ENCODE measurements around the gene SCFD2.
"Not testable (repeated sequence)": the region's sequence is repeated elsewhere in the genome, so short reads cannot be mapped to it uniquely, and the experiment has no call there.

SCFD2 gene

DNA sequence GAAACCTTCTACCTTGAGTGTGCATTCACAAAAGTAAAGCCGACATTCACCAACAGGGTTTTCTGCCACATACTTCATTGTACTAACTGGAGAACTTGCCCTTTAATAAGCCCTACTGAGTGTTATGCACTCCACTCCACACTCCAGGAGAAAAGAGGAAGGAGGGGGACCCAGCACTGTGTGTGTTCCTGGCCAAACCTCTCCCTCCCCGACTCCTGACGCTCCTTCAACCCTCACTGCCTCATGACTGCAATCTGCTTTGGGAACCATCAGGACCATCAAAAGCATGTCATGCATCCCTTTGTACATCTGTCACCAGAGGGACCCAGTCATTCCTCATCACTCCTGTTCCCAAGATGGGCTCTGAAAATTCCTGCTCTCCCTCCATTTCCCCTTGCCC is 360.1 kb downstream of the SCFD2 start:
- DNase-seq = no peak

DNA sequence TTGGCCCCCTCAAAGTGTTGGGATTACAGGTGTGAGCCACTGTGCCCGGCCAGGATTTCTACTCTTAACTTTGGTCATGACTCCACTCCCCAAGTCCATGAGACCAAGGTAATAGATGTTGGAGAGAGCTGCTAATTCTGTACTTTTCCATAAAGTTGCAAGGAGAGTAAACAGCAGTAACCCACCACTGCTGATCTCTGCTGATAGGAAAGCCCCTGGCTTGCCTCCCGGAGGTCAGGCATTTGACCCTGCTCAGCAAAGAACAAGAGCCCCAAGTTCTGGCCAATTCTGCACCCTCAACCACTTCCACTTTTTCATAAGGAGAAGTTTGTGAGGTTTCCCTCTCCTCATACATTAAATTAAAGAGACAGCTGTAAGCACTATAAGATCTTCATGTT is 360.7 kb downstream of the SCFD2 start:
- DNase-seq = no peak

DNA sequence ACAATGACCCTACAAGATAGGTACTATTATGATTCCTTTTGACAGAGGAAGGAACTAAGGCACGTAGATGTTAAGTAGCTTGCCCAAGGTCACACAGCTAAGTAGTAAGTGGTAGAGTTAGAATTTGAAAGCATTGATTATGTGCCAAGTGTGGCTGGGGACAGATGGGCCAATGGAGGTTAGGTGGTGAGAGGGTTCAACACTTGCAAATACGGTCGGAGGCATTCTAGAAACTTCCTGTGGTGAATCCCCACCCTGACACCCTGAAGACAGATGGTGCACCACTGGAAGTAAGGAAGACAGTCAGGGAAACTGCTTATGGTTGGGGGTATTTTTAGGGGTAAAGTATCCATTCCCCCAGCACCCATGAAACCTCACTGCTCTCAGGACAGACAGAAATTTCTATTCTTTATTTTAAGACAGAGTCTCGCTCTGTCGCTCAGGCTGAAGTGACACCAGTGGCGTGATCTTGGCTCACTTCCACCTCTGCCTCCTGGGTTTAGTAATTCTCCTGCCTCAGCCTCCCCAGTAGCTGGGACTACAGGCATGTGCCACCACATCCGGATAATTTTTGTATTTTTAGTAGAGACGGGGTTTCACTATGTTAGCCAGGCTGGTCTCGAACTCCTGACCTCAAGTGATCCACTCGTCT is 361.2 kb downstream of the SCFD2 start:
- no peak for DNase-seq

- DNase-seq = no peak
Observed at GRCh38 chr4:53003959-53004358, 361.9 kb downstream of the SCFD2 start.

DNA sequence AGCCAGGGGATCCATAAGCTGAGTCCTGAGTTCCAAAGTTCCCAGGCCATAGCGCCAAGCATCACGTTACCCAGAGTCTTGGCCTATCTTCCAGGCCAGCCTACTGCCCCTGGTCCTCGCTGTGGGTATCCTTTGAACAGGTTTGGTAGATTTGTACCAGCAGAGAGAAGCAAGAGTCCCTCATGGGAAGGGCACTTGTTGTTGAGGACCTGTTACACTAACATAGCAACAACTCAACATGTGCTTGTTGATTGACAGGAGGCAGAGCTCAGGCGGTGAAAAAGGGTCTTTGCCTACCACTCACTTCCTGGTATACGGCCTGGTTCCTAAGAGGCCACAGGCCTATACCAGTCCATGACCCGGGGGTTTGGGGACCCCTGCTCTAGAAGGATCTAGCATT is 365.3 kb downstream of the SCFD2 start:
- DNase-seq = no peak

- DNase-seq = no peak
Observed at GRCh38 chr4:52999626-53000025, 366.2 kb downstream of the SCFD2 start.

DNA sequence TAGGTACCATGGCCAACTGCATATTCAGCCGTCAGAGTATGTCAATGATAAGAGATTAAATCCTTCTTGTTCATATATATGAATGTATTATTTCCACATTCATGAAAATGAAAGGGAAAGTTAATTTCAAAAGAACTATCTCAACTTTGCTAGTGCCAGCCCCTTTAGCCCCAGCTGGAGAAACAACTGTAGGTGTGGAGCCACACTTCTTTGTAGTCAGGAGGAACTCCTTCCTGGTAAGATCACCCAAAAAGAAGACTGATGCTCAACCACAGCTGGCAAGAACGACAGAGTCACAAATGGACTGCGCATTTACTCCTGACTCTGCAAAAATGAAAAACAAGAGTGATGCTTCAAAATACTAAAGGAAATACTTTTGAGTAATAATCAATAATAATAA is 367.4 kb downstream of the SCFD2 start:
- DNase-seq = no peak

GRCh38 chr4:52997132-52997416 is 368.8 kb downstream of the SCFD2 start:
- DNase-seq = no peak

DNA sequence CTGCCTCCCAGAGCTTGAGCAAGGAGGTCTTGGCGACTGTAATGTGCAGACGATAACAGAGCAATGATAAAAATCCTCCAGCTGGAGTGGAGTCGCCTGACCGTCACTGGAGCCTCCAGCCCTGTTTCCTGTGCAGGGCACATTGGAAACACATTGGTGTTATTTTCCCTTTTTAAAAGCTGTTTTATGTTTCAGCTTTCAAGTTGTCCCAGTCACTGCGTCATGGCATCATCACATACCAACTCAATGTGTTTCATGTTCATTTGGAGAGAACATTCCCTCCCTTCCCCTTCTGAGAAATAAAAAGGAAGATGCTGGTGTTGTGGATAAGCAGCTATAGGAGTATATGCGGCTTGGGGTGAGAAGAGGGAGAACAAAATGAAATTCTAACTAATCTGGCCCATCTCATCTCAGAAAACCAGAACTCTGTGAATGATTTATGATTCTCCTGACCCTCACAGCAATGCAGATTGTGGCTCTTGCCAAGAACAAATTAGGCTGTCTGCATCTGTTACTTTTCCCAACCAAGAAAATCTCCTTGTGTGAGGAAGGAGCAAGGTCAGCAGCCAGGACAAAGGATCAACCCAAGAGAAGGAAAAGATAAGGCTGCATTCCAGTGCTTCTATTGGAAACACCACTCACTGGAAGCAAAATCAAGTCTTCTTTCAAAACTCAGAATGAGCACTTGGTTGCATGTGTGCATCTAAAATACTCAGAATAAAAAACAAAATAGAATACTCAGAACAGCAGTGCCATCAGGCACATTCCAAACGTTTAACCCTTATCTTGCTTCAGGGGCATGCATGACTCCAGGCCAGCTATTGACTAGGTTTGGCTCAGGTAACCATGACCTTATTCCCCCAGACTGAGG is 369.4 kb downstream of the SCFD2 start:
- no peak for DNase-seq

GRCh38 chr4:52995360-52996030 is 370.4 kb downstream of the SCFD2 start:
- no peak for DNase-seq

DNA sequence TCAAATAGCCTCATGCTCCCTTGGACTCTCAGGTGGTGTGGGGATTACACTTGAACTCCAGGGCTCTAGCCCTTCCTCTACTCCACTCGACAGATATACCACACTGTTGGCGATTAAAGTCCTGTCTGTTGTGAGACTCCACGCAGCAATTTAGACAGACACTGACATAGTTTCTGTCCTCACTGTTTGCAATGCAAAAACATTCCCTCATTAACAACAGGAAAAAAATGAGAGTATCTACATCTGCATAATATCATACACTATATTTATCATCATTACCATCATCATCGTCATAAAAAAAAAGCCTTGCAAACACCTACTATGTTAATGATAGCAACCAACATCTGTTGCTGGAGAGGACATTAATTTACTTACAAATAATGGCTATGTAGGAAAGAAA is 371.3 kb downstream of the SCFD2 start:
- DNase-seq = no peak

DNA sequence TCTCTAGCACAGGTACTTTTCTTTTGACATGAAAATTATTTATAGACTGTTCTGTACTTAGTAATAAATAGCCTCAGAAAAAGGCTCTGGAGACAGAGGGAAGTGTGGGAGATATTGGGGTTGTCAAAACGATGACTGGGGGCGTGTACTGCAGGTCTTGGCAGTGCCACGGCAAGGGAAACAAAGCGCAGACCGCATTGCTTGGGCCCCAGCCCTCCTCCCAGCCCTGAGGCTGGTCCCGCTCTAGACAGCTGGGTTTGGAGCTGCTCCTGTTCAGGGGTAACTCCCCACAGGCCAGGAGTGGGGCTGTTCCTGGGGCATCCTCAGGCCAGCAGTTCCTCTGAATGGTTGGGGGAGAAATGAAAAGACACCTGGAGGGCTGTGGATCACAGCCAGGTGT is 372.1 kb downstream of the SCFD2 start:
- no peak for DNase-seq

DNA sequence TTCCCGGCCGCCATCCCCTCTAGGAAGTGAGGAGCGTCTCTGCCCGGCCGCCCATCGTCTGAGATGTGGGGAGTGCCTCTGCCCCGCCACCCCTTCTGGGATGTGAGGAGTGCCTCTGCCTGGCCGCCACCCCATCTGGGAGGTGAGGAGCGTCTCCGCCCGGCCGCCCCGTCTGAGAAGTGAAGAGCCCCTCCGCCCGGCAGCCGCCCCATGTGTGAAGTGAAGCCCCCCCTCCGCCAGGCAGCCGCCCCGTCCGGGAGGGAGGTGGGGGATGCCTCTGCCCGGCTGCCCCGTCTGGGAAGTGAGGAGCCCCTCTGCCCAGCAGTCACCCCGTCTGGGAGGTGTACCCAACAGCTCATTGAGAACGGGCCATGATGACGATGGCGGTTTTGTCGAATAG is 373.3 kb downstream of the SCFD2 start:
- not testable (repeated sequence) for DNase-seq

- DNase-seq = no peak
Observed at GRCh38 chr4:52991472-52991871, 374.4 kb downstream of the SCFD2 start.

DNA sequence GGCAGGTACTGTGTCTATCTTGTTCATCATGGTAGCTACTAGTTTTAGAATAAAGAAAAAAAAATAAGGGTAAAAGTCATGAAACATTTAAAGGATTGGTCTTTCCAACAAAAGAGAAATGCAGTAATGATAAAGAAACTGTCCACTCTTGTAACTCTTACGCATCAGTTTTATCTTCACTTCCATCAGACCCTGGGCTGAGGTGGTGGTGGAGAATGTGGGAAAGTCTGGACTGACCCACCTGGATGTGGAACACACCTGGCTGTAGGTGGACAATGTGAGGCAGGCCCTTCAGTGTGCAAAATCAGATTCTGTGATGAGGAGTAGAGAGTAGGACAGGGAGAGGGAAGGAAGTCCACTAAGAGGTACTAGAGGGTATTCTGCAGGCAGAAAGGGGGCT is 375.2 kb downstream of the SCFD2 start:
- no peak for DNase-seq

DNA sequence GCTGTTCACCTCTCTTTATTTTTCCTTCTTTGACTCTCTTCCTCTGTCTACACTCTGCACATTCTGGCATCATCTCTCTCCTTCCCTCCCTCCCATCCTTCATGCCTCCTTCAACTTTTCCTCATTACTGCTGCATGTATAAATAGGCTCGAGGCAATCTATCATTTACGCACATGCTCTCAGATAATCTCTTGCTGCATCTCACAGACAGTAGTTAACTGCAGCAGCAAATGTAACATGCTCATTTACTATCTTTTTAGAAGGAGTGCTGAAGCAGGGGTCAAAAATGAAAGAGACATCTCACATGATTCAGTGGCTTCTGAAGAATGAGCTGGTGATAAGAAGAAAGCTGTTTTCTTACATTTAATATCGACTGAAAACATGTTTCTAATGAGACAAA is 376.0 kb downstream of the SCFD2 start:
- DNase-seq = no peak

DNA sequence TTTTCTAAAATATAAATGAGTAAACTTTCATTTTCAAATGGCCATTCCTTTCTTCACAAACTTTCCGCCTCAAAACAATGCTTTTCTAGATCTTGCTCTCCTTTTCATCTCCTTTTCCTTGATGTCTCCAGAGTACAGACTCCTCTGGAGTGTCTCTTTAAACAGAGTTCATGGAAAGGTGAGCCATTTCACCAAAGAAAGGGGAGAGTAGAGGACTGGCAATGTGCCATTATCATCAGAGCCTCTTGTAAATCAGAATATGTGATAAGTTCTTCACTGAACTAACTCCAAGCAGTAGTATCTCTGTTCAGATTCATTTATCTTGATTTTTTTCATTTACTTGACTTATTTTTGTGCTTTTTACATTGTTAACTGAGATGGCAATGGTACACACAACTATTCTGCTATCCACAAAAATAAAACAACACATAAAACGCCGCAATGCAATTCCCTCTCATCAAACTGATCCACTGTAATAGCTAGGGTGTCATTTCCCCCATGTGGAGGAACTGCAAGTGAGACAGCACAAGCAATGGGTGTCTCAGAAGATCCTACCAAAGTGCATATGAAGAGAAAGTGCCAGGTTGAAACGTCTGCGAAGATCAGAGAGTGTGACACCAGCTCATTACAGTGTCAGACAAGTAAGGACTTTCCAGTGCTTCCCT is 378.3 kb downstream of the SCFD2 start:
- no peak for DNase-seq

GRCh38 chr4:52984462-52984881 is 381.4 kb downstream of the SCFD2 start:
- no peak for DNase-seq

- no peak for DNase-seq
Observed at GRCh38 chr4:52983563-52984303, 382.1 kb downstream of the SCFD2 start.

DNA sequence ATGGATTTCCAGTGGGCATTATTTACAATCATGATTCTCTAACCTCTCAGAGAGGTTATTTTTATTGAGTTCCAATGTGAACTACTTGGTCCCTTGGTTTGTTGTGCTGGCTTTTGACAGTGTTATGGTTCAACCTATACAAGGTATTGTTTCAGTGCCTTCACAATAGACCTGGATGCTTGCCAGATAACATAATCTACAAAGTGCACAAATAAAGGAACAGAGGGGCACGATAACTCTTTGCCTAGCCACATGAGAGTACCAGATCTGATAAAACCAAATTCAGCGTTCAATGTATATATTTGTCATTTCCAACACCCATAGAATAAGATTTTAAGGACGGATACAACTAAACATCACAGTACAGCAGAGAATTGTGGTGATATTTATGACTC is 382.9 kb downstream of the SCFD2 start:
- no peak for DNase-seq

GRCh38 chr4:52982255-52982945 is 383.5 kb downstream of the SCFD2 start:
- DNase-seq = no peak
